GM21526 (cell line): ENCODE results near the gene NFYB.
"Not testable (repeated sequence)": the region's sequence is repeated elsewhere in the genome, so short reads cannot be mapped to it uniquely, and the experiment has no call there.

Experiments
- ATAC-seq: cut with Tn5 transposase; IDR thresholded peaks from one replicate; pipeline ENCODE4 v1.9.1; 2021; ENCODE audit warnings: moderate library complexity; ENCODE audit not compliant: unreplicated experiment, low FRiP score

Gene NFYB

GRCh38 chr12:104137902-104138796, at the start of gene NFYB:
Gene NFYB, minus strand, starts transcription at chr12:104138210. Its CDS starts 2,757 bp downstream, at chr12:104135453.
- peak; percentile 88 for ATAC-seq

DNA sequence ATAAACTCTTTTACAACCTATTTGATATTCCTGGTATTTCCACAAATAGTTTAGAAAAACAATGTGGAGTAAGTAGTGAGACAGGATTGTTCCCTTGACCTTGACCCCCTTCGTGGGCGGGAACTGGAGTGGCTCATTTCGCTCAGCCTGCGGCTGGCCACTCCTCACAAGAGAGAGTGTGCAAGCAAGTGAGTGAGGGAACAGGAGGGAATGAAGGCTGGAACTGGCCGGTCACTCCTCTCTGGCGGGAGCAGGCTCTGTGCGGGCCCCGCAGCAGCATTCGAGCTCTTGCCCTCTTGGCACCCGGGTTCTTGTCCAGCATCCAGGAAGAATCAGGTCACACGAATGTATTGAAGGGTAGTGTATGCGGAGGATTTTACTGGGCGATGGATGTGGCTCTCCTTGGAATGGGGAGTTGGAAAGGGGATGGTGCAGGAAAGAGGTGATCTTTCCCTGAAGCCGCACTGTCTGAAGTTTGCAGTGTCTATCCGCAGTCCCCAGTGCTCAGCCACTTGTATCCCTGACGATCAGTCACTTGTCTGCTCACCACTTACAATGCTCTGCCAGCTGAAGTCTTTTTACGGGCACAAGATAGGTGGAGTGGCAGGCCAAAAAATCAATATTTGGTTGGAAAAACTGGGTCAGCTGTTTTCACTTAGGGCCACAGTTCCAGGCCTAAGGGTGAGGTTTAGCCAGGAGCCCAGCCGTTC, 49.6 kb upstream of the NFYB start:
- no peak for ATAC-seq

- no peak for ATAC-seq
Measured at GRCh38 chr12:104183443-104183842, 45.4 kb upstream of the NFYB start.

- no peak for ATAC-seq
Measured at GRCh38 chr12:104182621-104183378, 44.8 kb upstream of the NFYB start.

GRCh38 chr12:104182144-104182543, 44.1 kb upstream of the NFYB start:
- no peak for ATAC-seq

- no peak for ATAC-seq
Measured at GRCh38 chr12:104181313-104181712, 43.3 kb upstream of the NFYB start.

GRCh38 chr12:104180374-104180773, 42.4 kb upstream of the NFYB start:
- ATAC-seq, result no peak

DNA sequence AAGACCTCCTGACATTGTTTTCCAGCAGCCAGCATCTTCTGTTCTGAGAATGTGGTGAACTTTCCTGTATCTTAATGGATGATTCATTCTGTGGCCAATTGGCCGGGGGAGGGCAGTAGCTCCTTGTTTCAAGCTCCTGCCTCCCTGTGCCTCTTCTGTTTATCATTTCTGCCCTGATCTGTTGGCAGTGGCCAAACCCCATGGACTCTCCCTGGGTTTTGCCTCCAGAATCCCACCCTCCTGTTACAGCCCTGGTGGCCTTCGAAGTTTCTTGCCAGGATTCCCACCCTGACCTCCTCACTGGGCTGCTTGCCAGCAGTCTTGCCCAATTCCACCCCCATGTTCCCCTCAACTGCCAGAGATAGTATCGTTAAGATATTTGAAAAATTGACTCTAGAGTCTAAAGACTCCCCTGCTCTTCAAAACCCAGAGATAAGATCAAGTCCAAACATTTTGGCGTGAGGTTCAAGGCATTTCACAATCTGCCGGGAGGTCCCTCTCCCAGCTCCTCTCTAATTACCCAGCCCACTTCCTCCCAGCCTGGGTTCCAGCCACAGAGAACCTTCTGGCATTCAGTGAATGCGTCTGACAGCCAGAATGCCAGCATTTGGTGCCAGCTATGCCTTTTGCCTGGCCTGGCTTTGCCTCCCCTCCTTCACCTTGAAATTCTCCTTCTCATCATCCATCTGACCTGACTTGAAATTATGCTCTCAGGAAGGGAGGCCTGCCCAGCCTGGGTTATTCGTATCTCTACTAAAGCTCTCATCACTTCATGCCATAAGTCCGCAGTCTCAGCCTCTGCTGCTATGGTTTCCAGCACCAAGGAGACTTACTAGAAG, 39.9 kb upstream of the NFYB start:
- ATAC-seq, result no peak

GRCh38 chr12:104177336-104177662, 39.3 kb upstream of the NFYB start:
- ATAC-seq, result no peak

- no peak for ATAC-seq
Measured at GRCh38 chr12:104175726-104176247, 37.8 kb upstream of the NFYB start.

DNA sequence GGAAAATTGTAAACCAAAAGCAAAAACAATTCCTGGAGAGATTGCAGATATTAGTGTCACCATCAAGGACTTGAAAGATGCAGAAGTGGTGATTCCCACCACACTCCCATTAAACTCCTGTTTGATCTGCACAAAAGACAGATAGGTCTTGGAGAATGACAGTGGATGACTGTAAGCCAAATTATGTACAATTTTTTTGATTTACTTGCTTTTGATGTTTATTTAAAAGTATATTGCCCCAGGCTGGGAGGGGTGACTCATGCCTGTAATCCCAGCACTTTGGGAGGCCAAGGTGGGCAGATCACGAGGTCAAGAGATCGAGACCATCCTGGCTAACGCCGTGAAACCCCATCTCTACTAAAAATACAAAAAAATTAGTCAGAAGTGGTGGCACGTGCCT, 35.8 kb upstream of the NFYB start:
- not testable (repeated sequence) for ATAC-seq

- no peak for ATAC-seq
Measured at GRCh38 chr12:104172570-104172947, 34.5 kb upstream of the NFYB start.

DNA sequence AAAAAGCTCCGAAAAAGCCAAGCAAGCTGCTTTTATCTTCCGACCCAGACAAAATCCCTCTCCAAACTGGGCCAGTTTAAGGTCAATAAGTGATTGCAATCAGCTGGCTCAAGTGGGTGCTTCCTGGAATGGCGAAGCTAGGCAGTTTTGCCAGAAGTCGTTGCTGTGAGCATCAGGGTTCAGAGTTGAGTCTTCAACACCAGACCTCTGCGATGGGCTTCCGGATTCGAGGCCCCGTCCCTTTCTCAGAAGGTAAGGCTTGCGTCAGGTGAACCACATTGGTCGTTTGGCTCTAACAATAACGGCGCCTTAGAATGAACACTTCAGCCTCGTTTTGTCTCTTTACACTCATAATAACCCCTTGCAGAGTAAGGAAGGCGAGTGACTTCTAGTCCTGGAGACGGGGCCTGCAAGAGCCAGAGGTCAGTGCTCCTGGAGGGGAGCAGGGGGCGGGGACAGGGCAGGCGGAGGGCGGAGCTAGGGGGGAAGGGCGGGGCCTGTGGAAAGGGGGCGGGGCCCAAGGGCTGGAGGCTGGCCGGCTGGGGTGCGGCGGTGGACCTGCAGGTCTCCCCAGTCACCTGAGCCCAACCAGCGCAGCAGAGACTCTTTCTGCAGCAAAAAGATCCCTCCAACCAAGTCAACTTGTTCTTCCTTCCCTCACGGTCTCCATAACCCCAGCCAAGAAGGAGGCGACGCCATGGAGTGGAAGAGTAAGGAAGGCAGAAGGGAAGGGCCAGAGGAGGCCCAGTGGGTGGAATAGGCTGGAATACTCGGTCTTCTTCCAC, 34.0 kb upstream of the NFYB start:
- no peak for ATAC-seq

GRCh38 chr12:104168596-104168995, 30.6 kb upstream of the NFYB start:
- no peak for ATAC-seq

DNA sequence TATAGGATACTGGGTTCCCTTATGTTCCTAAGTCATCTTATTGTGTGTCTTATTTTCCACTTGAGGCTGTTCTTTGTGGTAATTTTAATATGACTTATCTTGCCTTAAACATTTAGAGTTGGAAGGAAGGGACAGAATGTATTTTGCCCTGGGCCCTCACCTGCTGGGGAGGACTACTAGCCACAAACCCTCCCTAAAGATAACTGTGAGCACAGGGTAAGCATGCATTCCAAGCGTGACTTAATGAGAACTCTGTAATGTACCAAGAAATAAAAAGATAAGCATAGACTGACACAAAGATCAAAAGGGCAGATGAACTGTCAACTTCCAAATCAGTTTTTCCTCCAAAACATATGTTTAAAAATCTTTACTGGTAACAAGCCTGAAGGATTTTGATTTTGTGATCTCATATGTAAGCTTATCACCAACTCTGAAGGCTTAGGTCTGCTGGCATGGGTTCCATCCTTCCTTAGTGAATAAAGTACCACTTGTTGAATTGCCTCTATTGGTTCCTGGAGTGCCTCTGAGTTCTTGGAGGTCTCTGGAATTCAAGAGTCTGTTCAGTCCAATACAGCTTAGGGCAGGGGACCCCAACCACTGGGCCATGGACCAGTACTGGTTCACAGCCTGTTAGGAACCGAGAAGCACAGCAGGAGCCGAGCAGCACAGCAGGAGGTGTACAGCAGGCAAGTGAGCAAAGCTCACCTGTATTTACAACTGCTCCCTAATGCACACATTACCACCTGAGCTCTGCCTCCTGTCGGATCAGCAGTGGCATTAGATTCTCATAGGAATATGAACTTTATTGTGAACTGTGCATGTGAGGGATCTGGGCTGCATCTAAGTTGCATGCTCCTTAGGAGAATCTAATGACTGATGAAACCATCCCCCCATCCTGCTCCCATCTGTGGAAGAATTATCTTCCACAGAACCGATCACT, 29.8 kb upstream of the NFYB start:
- no peak for ATAC-seq

DNA sequence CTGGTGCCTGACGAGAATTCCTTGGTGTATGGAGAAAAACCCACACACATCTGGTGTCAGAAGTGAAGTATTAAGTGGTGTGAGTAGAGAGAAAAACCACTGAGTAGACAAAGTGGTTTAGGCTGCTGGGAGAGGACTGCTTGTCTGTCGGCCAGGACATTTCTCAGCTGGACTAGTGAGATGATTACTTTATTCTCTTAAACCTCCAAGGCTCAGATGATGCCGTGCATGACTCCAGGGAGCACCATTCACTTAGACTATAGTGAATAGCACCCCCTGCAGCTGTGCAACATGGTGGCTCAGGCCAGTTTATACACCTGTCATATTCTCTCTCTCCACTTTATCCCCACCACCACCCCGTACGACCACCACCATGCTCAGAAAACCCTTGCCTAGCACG, 28.5 kb upstream of the NFYB start:
- no peak for ATAC-seq

DNA sequence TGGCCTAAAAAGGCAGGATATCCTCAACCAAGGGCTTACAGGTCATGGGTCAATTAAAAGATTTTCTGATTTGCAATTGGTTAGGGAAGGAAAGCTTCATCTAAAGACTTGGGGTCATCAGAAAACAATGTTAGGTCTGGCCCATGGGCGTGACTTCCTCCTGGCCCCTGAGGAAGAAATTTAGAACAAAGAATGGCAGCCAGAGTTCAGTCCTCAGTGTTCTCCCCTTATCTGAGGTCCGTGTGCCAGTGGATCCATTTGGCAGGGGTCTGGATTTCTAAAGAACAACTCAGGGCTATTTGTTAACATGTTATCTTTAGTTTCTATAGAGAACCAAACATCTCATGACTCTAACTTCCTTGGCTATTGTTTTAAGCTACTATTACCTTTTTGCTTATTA, 27.8 kb upstream of the NFYB start:
- ATAC-seq, result no peak

- no peak for ATAC-seq
Measured at GRCh38 chr12:104164634-104165033, 26.6 kb upstream of the NFYB start.
